Stomach (tissue), 4 donors: ENCODE results near the gene TRAPPC13.

Experiments used
- POLR2A ChIP-seq, 4 donors: fragments of 450-650 bp; IDR thresholded peaks; one replicate each; pipeline ENCODE4 v1.6.1; 2016; ENCODE audit warnings: antibody characterized with exemption in 4 of 4, control low read depth in 2 of 4, mild to moderate bottlenecking in 1 of 4, moderate library complexity in 1 of 4
- POLR2AphosphoS5 ChIP-seq, 3 donors: sonication (generic); formaldehyde crosslinking; IDR thresholded peaks; one replicate each; pipeline ENCODE4 v1.6.1; 2016; ENCODE audit warnings: antibody characterized with exemption in 3 of 3
- TF ChIP-seq, protein P1 (sequence below), 7 experiments: fragments of 450-650 bp in 4 of 7; fragments of 200-600 bp in 3 of 7; sonication (generic) in 3 of 7; IDR thresholded peaks; one replicate each; pipeline ENCODE4 v1.5.1; 2016 to 2019; ENCODE audit warnings: antibody characterized with exemption in 7 of 7, control low read depth in 2 of 7, mild to moderate bottlenecking in 1 of 7

GRCh38 chr5:65674749-65675148 lies 49.9 kb downstream of the TRAPPC13 start:
- TF ChIP-seq POLR2AphosphoS5 (IDR thresholded peaks at IDR 0.05) (no peak), POLR2A (IDR thresholded peaks at IDR 0.05) (no peak)
- TF ChIP-seq, protein P1, sequence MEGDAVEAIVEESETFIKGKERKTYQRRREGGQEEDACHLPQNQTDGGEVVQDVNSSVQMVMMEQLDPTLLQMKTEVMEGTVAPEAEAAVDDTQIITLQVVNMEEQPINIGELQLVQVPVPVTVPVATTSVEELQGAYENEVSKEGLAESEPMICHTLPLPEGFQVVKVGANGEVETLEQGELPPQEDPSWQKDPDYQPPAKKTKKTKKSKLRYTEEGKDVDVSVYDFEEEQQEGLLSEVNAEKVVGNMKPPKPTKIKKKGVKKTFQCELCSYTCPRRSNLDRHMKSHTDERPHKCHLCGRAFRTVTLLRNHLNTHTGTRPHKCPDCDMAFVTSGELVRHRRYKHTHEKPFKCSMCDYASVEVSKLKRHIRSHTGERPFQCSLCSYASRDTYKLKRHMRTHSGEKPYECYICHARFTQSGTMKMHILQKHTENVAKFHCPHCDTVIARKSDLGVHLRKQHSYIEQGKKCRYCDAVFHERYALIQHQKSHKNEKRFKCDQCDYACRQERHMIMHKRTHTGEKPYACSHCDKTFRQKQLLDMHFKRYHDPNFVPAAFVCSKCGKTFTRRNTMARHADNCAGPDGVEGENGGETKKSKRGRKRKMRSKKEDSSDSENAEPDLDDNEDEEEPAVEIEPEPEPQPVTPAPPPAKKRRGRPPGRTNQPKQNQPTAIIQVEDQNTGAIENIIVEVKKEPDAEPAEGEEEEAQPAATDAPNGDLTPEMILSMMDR (IDR thresholded peaks at IDR 0.05) = no peak
